Esophagus mucosa (tissue), 1 donor: ENCODE data around the gene MEF2D. TPM values are rescaled to one million over a fixed set of nuclear protein-coding genes. Genes with fewer than 3 reads are reported as not detected.
A peak's percentile ranks its signal among the peaks of the same experiment; 100 is the strongest.

Experiments used
- ATAC-seq: fragments of 200-7000 bp; cut with Tn5 transposase; one replicate; pipeline ENCODE4 v1.9.1; 2020
- total RNA-seq: library from RNA; stranded (reverse); gene quantifications from one replicate; pipeline ENCODE4 v1.2.4, GENCODE V29; 2023
- donor health status: DM: yes; HTN: yes; CAD: no.

The MEF2D gene
- total RNA-seq, 1 donor from 2014 or later = 15.0 TPM

GRCh38 chr1:156423422-156424352 is 76.9 kb downstream of the MEF2D start:
- ATAC-seq = no peak

- ATAC-seq = peak; percentile 77
Observed at GRCh38 chr1:156422602-156423091, 77.9 kb downstream of the MEF2D start.

- no peak for ATAC-seq
Observed at GRCh38 chr1:156421939-156422601, 78.5 kb downstream of the MEF2D start.

GRCh38 chr1:156421062-156421938 is 79.3 kb downstream of the MEF2D start:
- peak; percentile 96 for ATAC-seq

- ATAC-seq = no peak
Observed at GRCh38 chr1:156420205-156421061, 80.1 kb downstream of the MEF2D start.

GRCh38 chr1:156419854-156420204 is 80.7 kb downstream of the MEF2D start:
- no peak for ATAC-seq

- ATAC-seq = no peak
Observed at GRCh38 chr1:156418416-156419070, 82.0 kb downstream of the MEF2D start.

- ATAC-seq = no peak
Observed at GRCh38 chr1:156417401-156418020, 83.1 kb downstream of the MEF2D start.

GRCh38 chr1:156416993-156417392 is 83.6 kb downstream of the MEF2D start:
- no peak for ATAC-seq

GRCh38 chr1:156414461-156415064 is 86.0 kb downstream of the MEF2D start:
- ATAC-seq = no peak

Other genes starting within 250 kb of the MEF2D start
- 38.0 TPM for gene SMG5, start 217.9 kb downstream of the MEF2D start, total RNA-seq
- gene TMEM79, start 216.4 kb downstream of the MEF2D start, total RNA-seq = 110 TPM
- 22.5 TPM for gene GLMP, start 205.1 kb downstream of the MEF2D start, total RNA-seq
- not detected for gene VHLL, start 201.5 kb downstream of the MEF2D start, total RNA-seq
- gene CCT3, start 162.5 kb downstream of the MEF2D start, total RNA-seq = 178 TPM
- 0.80 TPM for gene TSACC, start 162.2 kb downstream of the MEF2D start, total RNA-seq
- 1.7 TPM for gene RHBG, start 131.6 kb downstream of the MEF2D start, total RNA-seq
- gene IQGAP3, start 71.8 kb upstream of the MEF2D start, total RNA-seq = 11.8 TPM
- gene TTC24, start 78.9 kb upstream of the MEF2D start, total RNA-seq = not detected
- gene NAXE, start 91.0 kb upstream of the MEF2D start, total RNA-seq = 80.4 TPM
- 20.3 TPM for gene GPATCH4, start 100.7 kb upstream of the MEF2D start, total RNA-seq
- not detected for gene HAPLN2, start 118.6 kb upstream of the MEF2D start, total RNA-seq
- gene BCAN, start 141.3 kb upstream of the MEF2D start, total RNA-seq = not detected
- gene NES, start 176.6 kb upstream of the MEF2D start, total RNA-seq = 3.0 TPM
- gene CRABP2, start 204.8 kb upstream of the MEF2D start, total RNA-seq = 1,373 TPM
- 23.5 TPM for gene METTL25B, start 227.7 kb upstream of the MEF2D start, total RNA-seq
- gene ISG20L2, start 228.0 kb upstream of the MEF2D start, total RNA-seq = 27.5 TPM
- gene MRPL24, start 240.3 kb upstream of the MEF2D start, total RNA-seq = 67.4 TPM